Astrocyte of the spinal cord (primary cell): ENCODE results near the gene PELI2.
A peak's percentile ranks its signal among the peaks of the same experiment; 100 is the strongest.

Experiments used
- DNase-seq: peaks from one replicate; pipeline ENCODE4 v3.0.0; 2011; ENCODE audit warnings: low read depth, low spot score
- H3K4me3 ChIP-seq: 2 replicates; pipeline ENCODE4 v1.5.1; 2011; ENCODE audit warnings: low read depth, mild to moderate bottlenecking, low read length, moderate library complexity
- in situ Hi-C: cut with HindIII; loops from 2 replicates; pipeline ENCODE4 v1.10.0; 2017; ENCODE audit warnings: low sequenced_read_pairs
- TF ChIP-seq, protein P1 (sequence below): IDR thresholded peaks from 2 replicates; pipeline ENCODE4 v1.5.1; 2012; ENCODE audit warnings: low read depth, mild to moderate bottlenecking, low read length, inconsistent platforms

Gene PELI2, protein sequence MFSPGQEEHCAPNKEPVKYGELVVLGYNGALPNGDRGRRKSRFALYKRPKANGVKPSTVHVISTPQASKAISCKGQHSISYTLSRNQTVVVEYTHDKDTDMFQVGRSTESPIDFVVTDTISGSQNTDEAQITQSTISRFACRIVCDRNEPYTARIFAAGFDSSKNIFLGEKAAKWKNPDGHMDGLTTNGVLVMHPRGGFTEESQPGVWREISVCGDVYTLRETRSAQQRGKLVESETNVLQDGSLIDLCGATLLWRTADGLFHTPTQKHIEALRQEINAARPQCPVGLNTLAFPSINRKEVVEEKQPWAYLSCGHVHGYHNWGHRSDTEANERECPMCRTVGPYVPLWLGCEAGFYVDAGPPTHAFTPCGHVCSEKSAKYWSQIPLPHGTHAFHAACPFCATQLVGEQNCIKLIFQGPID

DNA sequence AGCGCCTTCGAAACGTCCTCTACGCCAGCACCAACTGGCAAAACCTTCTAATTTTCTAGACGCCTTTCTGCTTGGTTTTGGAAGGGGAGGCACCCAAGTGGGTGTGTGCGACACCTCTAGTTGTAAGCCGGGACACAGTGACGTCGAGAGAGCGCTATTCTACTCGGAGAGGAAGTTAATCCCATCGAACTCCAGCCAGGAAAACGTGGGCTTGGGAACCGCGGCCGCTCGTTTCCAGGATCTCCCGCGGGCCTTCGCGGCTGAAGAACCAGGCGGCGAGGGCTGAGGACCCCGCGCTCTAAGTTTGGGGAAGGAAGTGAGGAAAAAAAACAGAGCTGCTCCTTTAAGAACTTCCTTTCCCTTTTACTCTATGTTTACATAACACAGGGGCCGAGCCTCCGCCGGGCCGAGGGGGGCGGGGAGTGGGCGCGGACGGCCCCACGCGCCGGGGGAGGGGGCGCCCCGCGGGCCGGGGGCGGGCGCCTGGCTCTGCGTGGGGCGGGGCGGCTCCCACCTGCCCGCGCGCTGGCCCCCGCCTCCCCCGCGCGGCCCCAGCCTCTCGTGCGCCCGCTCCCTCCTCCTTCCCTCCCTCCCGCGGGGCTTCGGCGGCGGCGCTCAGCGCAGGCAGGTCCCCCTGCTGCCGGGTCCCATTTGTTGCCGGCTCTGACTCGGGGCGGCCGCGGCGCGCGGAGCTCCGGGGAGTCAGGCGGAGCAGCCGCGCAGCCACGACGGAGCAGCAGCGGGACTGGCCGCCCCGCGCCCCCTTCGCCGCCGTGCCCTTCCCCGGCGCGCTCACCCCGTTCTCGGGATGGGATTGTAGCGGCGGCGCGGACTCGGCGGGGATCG is at the start of gene PELI2:
Gene PELI2 (plus strand): TSS at position 647 of the 846 bp plus-strand sequence. CDS start 250 bp downstream, outside the sequence.
- peak within 1 kb of the TSS; percentile 55 for H3K4me3 ChIP-seq
- DNase-seq, result peak; percentile 71
- TF ChIP-seq, protein P1, sequence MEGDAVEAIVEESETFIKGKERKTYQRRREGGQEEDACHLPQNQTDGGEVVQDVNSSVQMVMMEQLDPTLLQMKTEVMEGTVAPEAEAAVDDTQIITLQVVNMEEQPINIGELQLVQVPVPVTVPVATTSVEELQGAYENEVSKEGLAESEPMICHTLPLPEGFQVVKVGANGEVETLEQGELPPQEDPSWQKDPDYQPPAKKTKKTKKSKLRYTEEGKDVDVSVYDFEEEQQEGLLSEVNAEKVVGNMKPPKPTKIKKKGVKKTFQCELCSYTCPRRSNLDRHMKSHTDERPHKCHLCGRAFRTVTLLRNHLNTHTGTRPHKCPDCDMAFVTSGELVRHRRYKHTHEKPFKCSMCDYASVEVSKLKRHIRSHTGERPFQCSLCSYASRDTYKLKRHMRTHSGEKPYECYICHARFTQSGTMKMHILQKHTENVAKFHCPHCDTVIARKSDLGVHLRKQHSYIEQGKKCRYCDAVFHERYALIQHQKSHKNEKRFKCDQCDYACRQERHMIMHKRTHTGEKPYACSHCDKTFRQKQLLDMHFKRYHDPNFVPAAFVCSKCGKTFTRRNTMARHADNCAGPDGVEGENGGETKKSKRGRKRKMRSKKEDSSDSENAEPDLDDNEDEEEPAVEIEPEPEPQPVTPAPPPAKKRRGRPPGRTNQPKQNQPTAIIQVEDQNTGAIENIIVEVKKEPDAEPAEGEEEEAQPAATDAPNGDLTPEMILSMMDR, result peak; percentile 22
- in situ Hi-C loops, result no loop called here

DNA sequence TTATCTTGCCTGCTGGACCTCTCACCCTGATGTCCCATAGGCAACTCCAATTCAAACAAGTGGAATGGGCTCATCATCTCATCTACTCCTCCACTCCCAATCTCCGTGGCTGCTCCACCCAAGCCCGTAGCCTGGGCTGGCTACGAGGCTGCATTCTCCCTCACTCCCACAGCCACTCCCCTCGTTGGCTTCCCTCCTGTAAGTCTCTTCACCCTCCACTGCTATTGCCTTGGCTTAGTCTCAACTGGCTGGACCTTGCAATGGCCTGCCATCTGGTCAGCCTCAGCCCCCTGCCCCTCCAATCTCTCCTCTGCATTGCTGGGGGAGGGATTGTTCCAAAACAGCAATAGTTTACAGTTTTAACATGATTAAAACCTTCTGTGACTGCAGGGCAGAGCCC is 44.4 kb upstream of the PELI2 start:
- in situ Hi-C loops, result no loop called here
- no peak overlapping the region for H3K4me3 ChIP-seq
- TF ChIP-seq, protein P1, result no peak
- no peak for DNase-seq

DNA sequence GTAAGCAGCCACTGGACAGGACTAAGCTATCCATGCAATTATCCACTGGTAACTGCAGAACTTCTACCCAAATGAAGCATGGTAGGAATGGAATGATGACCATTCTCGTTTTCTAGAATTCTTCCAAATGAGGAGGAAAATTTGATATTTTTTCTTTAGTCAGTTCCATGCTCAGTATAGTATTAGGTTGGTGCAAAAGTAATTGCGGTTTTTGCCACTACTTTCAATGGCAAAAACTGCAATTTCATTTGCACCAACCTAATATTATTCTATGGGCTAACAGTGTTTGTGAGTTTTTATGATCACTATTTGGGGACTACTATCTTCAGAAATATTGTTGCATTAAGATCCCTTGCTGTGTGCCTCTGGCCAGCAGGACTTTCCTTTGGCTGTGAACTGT is 42.9 kb upstream of the PELI2 start:
- no peak for DNase-seq
- no peak overlapping the region for H3K4me3 ChIP-seq
- in situ Hi-C loops, result no loop called here
- TF ChIP-seq, protein P1, result no peak

DNA sequence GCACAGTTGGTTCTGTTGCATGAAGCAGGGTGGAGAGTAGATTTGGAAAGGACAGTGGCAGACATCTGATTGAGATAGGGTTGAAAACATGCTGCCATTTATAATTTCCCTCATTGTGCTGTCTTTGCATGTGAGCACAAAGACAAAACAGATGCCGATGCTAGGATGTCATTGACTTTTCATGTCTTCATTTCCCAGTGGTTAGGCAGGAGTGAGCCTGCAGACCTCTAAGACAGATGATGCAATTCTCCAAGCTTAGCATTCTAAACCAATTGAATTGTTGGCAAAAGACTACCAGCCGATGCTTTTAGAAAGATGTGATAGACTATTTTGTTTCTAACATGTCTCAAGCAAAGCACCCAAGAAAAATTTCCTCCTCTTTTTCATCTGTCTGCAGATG is 37.1 kb upstream of the PELI2 start:
- TF ChIP-seq, protein P1, result no peak
- in situ Hi-C loops, result no loop called here
- DNase-seq, result no peak
- no peak overlapping the region for H3K4me3 ChIP-seq

DNA sequence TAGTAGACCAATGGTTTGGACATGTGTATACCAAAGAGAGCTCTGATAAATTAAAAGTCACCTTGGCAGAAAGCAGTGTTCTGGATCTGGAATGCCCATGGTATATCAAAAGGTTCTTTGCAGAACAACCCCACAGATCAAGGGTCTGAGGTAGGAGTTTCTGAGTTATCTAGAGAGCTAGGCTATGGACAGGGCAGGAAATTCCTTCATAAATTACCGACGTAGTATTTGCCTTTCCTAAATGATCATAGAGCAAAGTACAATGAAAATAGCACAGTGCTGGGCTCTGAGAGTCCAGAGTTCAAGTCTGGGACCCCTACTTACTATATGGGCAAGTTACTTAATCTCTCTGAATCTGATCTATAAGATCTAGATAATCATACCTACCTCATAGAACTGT is 35.3 kb upstream of the PELI2 start:
- TF ChIP-seq, protein P1, result no peak
- in situ Hi-C loops, result no loop called here
- no peak overlapping the region for H3K4me3 ChIP-seq
- no peak for DNase-seq

DNA sequence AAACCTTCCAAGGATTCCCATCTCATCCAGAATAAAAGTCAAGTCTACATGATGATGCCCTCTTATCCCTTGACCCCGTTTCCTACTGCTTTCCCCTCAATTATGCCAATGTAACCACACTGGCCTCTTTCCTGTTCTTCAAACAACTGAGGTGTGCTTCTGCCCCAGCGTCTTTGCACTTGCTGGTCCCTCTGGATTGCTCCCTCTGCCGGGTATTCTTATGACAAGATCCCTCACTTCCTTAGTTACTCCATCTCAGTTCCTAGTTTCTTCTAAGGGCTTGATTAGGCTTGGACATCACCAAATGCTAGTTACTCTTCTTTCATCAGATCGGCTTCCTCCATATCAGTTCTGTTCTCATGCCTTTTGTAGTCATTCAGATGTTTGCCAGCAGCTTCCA is 32.7 kb upstream of the PELI2 start:
- TF ChIP-seq, protein P1, result no peak
- in situ Hi-C loops, result no loop called here
- no peak for DNase-seq

More for the DNA sequence above, 32.7 kb upstream of the PELI2 start:
- no peak overlapping the region for H3K4me3 ChIP-seq
